COLO668 (cell line): ENCODE data around the gene PIK3CD.

Experiments
- DNase-seq: peaks from one replicate; lab custom pipeline; 2025; ENCODE audit not compliant: unreplicated experiment; lab: John Stamatoyannopoulos, UW

The PIK3CD gene

DNA sequence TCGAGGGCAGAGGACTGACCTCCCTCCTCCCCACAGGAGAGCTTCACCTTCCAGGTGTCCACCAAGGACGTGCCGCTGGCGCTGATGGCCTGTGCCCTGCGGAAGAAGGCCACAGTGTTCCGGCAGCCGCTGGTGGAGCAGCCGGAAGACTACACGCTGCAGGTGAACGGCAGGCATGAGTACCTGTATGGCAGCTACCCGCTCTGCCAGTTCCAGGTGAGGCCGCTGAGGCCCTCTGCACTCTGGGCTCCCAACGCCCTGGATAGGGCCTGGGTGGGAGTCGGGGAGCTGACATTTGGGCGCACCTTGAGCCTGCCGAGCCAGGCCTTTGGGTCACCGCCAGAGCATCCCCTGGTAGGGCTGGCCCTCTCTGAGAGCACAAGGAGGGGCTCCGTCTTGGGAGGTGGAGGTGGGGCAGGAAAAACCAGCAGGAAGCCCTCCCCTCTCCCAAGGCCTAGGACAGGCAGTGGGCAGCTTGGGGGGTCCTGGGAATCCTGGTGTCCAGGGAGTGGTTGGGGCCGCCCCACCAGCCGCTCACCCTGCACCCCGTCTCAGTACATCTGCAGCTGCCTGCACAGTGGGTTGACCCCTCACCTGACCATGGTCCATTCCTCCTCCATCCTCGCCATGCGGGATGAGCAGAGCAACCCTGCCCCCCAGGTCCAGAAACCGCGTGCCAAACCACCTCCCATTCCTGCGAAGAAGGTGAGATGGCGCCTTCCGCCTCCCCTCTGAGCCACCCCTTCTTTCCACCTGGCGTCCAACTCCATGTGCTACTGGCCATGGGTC is 65.1 kb downstream of the PIK3CD start:
- no peak for DNase-seq

GRCh38 chr1:9717193-9718005 is 65.9 kb downstream of the PIK3CD start:
- peak; percentile 32 for DNase-seq

GRCh38 chr1:9718006-9718680 is 66.6 kb downstream of the PIK3CD start:
- DNase-seq: no peak

DNA sequence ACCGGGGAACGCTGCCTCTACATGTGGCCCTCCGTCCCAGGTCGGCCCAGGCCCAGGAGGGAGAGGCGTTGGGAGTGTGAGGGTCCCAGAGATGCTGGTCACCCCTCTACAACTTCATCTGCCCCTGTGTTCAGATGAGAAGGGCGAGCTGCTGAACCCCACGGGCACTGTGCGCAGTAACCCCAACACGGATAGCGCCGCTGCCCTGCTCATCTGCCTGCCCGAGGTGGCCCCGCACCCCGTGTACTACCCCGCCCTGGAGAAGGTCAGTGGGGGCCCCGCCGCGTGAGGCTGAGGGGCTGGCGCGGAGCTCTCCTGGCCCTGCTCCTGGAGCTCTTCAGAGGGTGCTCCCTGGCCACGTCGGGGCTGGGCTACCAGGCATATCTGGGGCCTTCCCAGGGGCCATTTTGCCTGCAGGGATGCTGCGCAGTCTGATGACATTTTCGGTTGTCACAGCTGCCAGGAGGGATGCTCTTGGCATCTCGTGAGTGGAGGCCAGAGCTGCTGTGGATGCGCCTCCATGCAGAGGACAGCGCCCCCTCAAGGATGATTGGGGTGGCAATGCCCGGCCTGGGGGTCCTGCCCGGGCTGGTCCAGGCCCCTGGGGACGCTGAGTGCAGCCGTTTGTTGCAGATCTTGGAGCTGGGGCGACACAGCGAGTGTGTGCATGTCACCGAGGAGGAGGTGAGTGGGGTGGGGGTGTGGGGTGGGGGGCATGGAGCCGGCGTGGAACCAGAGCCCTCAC is 68.6 kb downstream of the PIK3CD start:
- no peak for DNase-seq

GRCh38 chr1:9720785-9721605 is 69.5 kb downstream of the PIK3CD start:
- peak; percentile 63 for DNase-seq

GRCh38 chr1:9721606-9722377 is 70.3 kb downstream of the PIK3CD start:
- peak; percentile 72 for DNase-seq

GRCh38 chr1:9722378-9722749 is 70.8 kb downstream of the PIK3CD start:
- DNase-seq: no peak

- DNase-seq: no peak
Observed at GRCh38 chr1:9723068-9723805, 71.7 kb downstream of the PIK3CD start.

DNA sequence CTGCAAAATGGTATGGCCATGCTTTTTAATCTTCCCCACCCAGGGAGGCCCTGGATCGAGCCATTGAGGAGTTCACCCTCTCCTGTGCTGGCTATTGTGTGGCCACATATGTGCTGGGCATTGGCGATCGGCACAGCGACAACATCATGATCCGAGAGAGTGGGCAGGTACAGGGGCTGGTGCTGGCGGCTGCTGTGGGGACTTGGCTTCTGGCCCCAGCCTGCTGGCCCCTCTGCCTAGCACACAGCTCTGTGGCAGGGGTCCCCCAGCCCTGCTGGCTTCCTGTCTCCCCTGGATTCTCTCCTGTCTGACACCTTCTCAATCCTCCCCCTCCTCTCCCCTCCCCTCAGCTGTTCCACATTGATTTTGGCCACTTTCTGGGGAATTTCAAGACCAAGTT is 72.4 kb downstream of the PIK3CD start:
- no peak for DNase-seq

DNA sequence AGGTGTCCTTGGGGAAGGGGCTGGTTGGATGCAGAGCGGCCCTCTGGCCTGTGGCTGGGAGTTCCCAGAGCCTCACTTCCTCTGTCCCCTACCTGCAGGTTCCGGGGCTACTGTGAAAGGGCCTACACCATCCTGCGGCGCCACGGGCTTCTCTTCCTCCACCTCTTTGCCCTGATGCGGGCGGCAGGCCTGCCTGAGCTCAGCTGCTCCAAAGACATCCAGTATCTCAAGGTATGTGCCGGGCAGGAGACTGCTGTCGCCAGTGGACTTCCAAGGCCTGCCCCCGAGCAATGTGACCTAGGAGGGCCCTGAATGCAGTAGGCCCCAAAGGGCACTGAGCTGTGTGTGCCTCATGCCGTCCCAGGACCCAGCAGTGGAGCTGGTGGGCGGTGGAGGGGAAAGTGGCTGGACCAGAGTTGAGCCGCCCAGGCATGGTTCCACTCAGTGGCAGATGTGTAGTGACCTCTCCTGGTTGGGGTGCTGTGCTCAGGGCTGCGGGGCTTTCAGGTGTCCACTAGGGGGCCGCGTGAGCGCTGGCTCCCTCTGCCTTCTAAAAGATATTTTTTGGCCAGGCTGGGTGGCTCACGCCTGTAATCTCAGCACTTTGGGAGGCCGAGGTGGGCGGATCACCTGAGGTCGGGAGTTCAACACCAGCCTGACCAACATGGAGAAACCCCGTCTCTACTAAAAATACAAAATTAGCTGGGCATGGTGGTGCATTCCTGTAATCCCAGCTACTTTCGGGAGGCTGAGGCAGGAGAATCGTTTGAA is 73.4 kb downstream of the PIK3CD start:
- DNase-seq: peak; percentile 85

DNA sequence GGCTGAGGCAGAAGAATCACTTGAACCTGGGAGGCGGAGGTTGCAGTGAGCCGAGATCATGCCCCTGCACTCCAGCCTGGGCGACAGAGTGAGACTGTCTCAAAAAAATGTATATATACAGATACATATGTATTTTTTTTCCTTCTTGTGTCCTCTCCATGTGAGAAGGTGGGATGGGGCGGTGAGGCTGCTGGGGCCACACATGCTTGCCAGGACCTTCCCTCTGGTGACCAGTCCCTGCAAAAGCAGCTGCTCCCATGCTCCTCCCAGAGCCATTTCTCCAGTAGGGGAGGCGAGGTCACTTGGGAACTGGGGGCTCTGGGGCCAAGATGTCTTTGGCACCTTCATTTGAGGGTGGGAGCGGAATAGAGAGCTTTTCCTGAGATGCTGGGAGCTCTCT is 74.9 kb downstream of the PIK3CD start:
- DNase-seq: no peak

DNA sequence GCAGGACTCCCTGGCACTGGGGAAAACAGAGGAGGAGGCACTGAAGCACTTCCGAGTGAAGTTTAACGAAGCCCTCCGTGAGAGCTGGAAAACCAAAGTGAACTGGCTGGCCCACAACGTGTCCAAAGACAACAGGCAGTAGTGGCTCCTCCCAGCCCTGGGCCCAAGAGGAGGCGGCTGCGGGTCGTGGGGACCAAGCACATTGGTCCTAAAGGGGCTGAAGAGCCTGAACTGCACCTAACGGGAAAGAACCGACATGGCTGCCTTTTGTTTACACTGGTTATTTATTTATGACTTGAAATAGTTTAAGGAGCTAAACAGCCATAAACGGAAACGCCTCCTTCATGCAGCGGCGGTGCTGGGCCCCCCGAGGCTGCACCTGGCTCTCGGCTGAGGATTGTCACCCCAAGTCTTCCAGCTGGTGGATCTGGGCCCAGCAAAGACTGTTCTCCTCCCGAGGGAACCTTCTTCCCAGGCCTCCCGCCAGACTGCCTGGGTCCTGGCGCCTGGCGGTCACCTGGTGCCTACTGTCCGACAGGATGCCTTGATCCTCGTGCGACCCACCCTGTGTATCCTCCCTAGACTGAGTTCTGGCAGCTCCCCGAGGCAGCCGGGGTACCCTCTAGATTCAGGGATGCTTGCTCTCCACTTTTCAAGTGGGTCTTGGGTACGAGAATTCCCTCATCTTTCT is 75.5 kb downstream of the PIK3CD start:
- no peak for DNase-seq

GRCh38 chr1:9728451-9729295 is 77.1 kb downstream of the PIK3CD start:
- no peak for DNase-seq

- no peak for DNase-seq
Observed at GRCh38 chr1:9729523-9729922, 78.0 kb downstream of the PIK3CD start.

DNA sequence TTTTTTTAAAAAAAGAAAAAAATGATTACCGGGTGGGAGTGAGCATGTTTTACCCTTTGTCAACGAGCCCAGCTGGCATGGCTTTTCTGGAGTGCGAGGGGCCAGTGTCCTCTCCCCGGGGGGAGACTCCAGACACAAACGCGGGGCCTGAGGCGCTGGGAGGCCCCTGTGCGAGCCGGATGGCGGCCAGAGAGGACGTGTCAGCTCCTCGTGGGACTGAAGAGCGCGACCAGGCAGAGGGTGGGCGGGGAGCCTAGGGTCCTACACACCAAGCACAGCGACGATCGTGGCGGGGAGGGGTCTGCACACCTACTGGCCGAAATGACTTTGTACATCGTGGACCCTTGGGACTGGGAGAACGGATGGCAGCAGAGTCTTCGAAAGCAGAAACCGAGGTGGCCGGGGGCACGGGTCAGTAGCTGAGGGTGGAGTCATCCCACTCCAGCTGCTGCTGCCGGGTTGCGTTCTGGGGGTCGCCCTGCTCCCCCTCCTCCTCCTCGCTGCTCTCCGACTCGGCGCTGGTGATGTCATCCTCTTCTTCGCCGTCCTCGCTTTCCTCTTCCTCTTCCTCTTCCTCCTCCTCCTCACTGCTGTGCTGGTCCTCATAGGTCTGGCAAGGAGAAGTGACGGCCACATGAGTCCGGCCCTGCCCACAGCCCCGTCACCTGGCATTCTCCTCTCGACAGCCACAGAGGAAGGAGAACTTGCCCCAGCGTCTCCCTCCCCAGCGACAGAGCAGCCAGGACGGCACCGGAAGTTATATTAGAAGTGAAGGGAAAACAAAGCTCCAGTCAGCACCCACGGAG is 78.8 kb downstream of the PIK3CD start:
- DNase-seq: no peak

- no peak for DNase-seq
Observed at GRCh38 chr1:9731051-9731537, 79.6 kb downstream of the PIK3CD start.
